Measurements from ENCODE around the gene OR4C11. TPM values are rescaled to one million over a fixed set of nuclear protein-coding genes. Genes with fewer than 3 reads are reported as not detected.

The OR4C11 gene
- total and polyA plus RNA-seq, 7 donors: not detected

DNA sequence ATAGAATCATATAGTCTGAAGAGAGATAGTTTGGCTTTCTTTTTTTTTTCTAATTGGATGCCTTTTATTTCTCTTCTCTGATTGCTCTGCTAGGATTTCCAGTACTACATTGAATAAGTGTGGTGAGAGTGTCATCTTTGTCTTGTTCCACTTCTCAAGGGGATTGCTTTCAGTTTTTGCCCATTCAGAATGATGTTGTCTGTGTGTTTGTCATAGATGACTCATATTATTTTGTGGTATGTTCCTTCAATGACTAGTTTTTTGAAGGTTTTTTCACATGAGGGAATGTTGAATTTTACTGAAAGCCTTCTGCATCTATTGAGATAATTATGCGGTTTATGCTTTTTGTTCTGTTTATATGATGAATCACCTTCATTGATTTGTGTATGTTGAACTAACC is 17.1 kb upstream of the OR4C11 start:
- 72 to 85% methylated on average over 1 of the region's 1 CpG for WGBS, 2 donors
- no peaks in the 10 kb centered on the region for H3K4me1 ChIP-seq
- no peak overlapping the region for H3K27ac ChIP-seq
- intact Hi-C loops (cut with DNase I): no loop called here
- TF ChIP-seq, protein P1, sequence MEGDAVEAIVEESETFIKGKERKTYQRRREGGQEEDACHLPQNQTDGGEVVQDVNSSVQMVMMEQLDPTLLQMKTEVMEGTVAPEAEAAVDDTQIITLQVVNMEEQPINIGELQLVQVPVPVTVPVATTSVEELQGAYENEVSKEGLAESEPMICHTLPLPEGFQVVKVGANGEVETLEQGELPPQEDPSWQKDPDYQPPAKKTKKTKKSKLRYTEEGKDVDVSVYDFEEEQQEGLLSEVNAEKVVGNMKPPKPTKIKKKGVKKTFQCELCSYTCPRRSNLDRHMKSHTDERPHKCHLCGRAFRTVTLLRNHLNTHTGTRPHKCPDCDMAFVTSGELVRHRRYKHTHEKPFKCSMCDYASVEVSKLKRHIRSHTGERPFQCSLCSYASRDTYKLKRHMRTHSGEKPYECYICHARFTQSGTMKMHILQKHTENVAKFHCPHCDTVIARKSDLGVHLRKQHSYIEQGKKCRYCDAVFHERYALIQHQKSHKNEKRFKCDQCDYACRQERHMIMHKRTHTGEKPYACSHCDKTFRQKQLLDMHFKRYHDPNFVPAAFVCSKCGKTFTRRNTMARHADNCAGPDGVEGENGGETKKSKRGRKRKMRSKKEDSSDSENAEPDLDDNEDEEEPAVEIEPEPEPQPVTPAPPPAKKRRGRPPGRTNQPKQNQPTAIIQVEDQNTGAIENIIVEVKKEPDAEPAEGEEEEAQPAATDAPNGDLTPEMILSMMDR (IDR thresholded peaks at IDR 0.05): no peak
- TF ChIP-seq POLR2A (IDR thresholded peaks at IDR 0.05): no peak
- no peaks in the 10 kb centered on the region for H3K9me3 ChIP-seq
- no peaks in the 10 kb centered on the region for H3K36me3 ChIP-seq
- no peak for DNase-seq
- H3K4me3 ChIP-seq: no peak overlapping the region
- H3K27me3 ChIP-seq: no peaks in the 10 kb centered on the region

DNA sequence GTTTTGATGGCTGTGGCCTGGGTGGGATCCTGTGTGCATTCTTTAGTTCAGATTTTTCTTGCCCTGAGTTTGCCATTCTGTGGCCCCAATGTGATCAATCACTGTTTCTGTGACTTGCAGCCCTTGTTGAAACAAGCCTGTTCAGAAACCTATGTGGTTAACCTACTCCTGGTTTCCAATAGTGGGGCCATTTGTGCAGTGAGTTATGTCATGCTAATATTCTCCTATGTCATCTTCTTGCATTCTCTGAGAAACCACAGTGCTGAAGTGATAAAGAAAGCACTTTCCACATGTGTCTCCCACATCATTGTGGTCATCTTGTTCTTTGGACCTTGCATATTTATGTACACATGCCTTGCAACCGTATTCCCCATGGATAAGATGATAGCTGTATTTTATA is 34.9 kb downstream of the OR4C11 start:
- Histone ChIP-seq H3K27ac (no peak overlapping the region), H3K27me3 (no peaks in the 10 kb centered on the region), H3K9me3 (no peaks in the 10 kb centered on the region), H3K4me3 (no peak overlapping the region), H3K4me1 (no peaks in the 10 kb centered on the region), H3K36me3 (no peaks in the 10 kb centered on the region)
- 32 to 54% methylated on average over 1 of the region's 1 CpG for WGBS, 2 donors
- no peak for DNase-seq
- TF ChIP-seq, protein P1 (IDR thresholded peaks at IDR 0.05): no peak
- TF ChIP-seq POLR2A (IDR thresholded peaks at IDR 0.05) (no peak), POLR2AphosphoS5 (IDR thresholded peaks at IDR 0.05) (no peak), EP300 (IDR thresholded peaks at IDR 0.05) (no peak)
- intact Hi-C loops (cut with DNase I): no loop called here

DNA sequence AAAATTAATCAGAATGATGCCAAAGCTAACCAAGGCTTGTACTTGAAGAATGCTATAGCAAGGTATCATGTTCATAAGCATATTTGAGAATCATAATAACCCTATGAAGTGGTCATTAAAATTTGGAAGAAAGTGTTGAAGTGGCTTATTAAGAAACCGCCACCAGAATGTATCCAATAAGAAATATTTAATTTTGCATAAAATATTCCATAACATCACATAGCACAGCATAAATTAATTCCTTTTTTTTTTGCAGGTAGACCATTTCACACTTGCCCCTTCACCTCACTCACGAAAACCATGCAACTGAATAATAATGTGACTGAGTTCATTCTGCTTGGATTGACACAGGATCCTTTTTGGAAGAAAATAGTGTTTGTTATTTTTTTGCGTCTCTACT is 35.6 kb downstream of the OR4C11 start, which contains the start of gene OR4C16:
Gene OR4C16 (plus strand): TSS at position 301 of the 400 bp plus-strand sequence. CDS start 0 bp downstream, at position 301.
- no peak within 1 kb of the TSS for H3K4me3 ChIP-seq
- H3K9me3 ChIP-seq: no peaks in the 10 kb centered on the region
- H3K27ac ChIP-seq: no peak within 1 kb of the TSS
- H3K4me1 ChIP-seq: no peaks in the 10 kb centered on the region
- no peak for DNase-seq
- H3K27me3 ChIP-seq: no peaks in the 10 kb centered on the region
- WGBS, 2 donors: 67 to 84% methylated on average over 3 of the region's 3 CpGs
- intact Hi-C loops (cut with DNase I): no loop called here
- TF ChIP-seq POLR2AphosphoS5 (IDR thresholded peaks at IDR 0.05): no peak
- no peak for TF ChIP-seq POLR2A (IDR thresholded peaks at IDR 0.05)
- TF ChIP-seq, protein P1 (IDR thresholded peaks at IDR 0.05): no peak
- no peak for TF ChIP-seq EP300 (IDR thresholded peaks at IDR 0.05)
- no peaks in the 10 kb centered on the region for H3K36me3 ChIP-seq

DNA sequence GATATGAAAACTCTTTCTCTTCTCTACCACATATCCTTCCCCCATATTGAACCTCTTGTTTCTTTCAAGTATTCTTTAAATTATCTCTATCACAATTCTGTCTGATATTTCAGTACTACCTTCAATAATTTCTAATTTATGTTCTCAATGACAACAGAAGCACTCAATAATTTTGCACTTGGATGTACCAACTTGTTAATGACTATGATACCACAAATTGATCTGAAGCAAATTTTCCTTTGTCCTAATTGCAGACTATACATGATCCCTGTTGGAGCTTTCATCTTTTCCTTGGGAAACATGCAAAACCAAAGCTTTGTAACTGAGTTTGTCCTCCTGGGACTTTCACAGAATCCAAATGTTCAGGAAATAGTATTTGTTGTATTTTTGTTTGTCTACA is 53.3 kb downstream of the OR4C11 start, which contains the start of gene OR4C15:
Gene OR4C15 (plus strand): TSS at position 301 of the 400 bp plus-strand sequence. CDS start 0 bp downstream, at position 301.
- TF ChIP-seq POLR2AphosphoS5 (IDR thresholded peaks at IDR 0.05) (no peak), EP300 (IDR thresholded peaks at IDR 0.05) (no peak), POLR2A (IDR thresholded peaks at IDR 0.05) (no peak)
- TF ChIP-seq, protein P1 (IDR thresholded peaks at IDR 0.05): no peak
- no peak within 1 kb of the TSS for H3K4me3 ChIP-seq
- DNase-seq: no peak
- no peaks in the 10 kb centered on the region for H3K36me3 ChIP-seq
- intact Hi-C loops (cut with DNase I): no loop called here
- no peaks in the 10 kb centered on the region for H3K27me3 ChIP-seq
- peaks cover 0 to 5% (median 2%) of the 10 kb centered on the region in 4 donors for H3K9me3 ChIP-seq
- H3K4me1 ChIP-seq: no peaks in the 10 kb centered on the region
- H3K27ac ChIP-seq: no peak within 1 kb of the TSS

Other genes with a start within 250 kb of the OR4C11 start
- not detected for gene OR4A15, start 239.7 kb downstream of the OR4C11 start, total RNA-seq
- not detected for gene OR4A15, start 239.7 kb downstream of the OR4C11 start, polyA plus RNA-seq
- gene OR4C15, start 53.2 kb downstream of the OR4C11 start, total RNA-seq: not detected
- not detected for gene OR4C15, start 53.2 kb downstream of the OR4C11 start, polyA plus RNA-seq
- not detected for gene OR4C16, start 35.5 kb downstream of the OR4C11 start, total RNA-seq
- not detected for gene OR4C16, start 35.5 kb downstream of the OR4C11 start, polyA plus RNA-seq
- not detected for gene OR4P4, start 27.5 kb upstream of the OR4C11 start, total RNA-seq
- gene OR4P4, start 27.5 kb upstream of the OR4C11 start, polyA plus RNA-seq: not detected
- gene OR4S2, start 40.7 kb upstream of the OR4C11 start, total RNA-seq: not detected
- gene OR4S2, start 40.7 kb upstream of the OR4C11 start, polyA plus RNA-seq: not detected
- not detected for gene OR4C6, start 54.6 kb upstream of the OR4C11 start, total RNA-seq
- not detected for gene OR4C6, start 54.6 kb upstream of the OR4C11 start, polyA plus RNA-seq
- not detected for gene OR5D13, start 165.8 kb upstream of the OR4C11 start, total RNA-seq
- not detected for gene OR5D13, start 165.8 kb upstream of the OR4C11 start, polyA plus RNA-seq
- gene OR5D14, start 187.9 kb upstream of the OR4C11 start, total RNA-seq: not detected
- gene OR5D14, start 187.9 kb upstream of the OR4C11 start, polyA plus RNA-seq: not detected
- gene OR5L1, start 203.7 kb upstream of the OR4C11 start, total RNA-seq: not detected
- not detected for gene OR5L1, start 203.7 kb upstream of the OR4C11 start, polyA plus RNA-seq
- gene OR5D18, start 212.0 kb upstream of the OR4C11 start, total RNA-seq: not detected
- gene OR5D18, start 212.0 kb upstream of the OR4C11 start, polyA plus RNA-seq: not detected
- gene OR5L2, start 219.6 kb upstream of the OR4C11 start, total RNA-seq: not detected
- not detected for gene OR5L2, start 219.6 kb upstream of the OR4C11 start, polyA plus RNA-seq
- gene OR5D16, start 231.1 kb upstream of the OR4C11 start, total RNA-seq: not detected
- not detected for gene OR5D16, start 231.1 kb upstream of the OR4C11 start, polyA plus RNA-seq